GM12878 (cell line): ENCODE results near the gene ZNF148.

Experiments used
- CEBPB ChIP-seq, 2 experiments: fragments of 150-350 bp in 1 of 2; IDR thresholded peaks; 2 replicates each; pipeline ENCODE4 v1.6.1; 2012 to 2014; ENCODE audit warnings: low read depth in 2 of 2, low read length in 2 of 2, borderline replicate concordance in 1 of 2, inconsistent platforms in 1 of 2
- EP300 ChIP-seq, 2 experiments: fragments of 150-350 bp in 1 of 2; IDR thresholded peaks; 2 replicates each; pipeline ENCODE4 v1.6.1; 2011 to 2012; ENCODE audit warnings: low read depth in 2 of 2, low read length in 2 of 2, borderline replicate concordance in 1 of 2, improper control_type of control experiment in 1 of 2, inconsistent platforms in 1 of 2; ENCODE audit not compliant: control insufficient read depth in 1 of 2
- KAT2A ChIP-seq: conservative IDR thresholded peaks from 2 replicates; pipeline ENCODE4 v1.6.1; 2011; ENCODE audit warnings: low read depth, low read length; ENCODE audit not compliant: control insufficient read depth
- POLR2A ChIP-seq: IDR thresholded peaks from 2 replicates; pipeline ENCODE4 v1.6.1; 2011; ENCODE audit warnings: low read depth, mild to moderate bottlenecking, low read length
- POU2F2 ChIP-seq: IDR thresholded peaks from 3 replicates; pipeline ENCODE4 v1.6.1; 2011; ENCODE audit warnings: low read depth, mild to moderate bottlenecking, low read length, borderline replicate concordance
- SRF ChIP-seq, 2 experiments: IDR thresholded peaks; 2 replicates each; pipeline ENCODE4 v1.6.1; 2011; ENCODE audit warnings: low read depth in 2 of 2, low read length in 2 of 2, mild to moderate bottlenecking in 1 of 2, moderate library complexity in 1 of 2
- TCF3 ChIP-seq: IDR thresholded peaks from 2 replicates; pipeline ENCODE4 v1.6.1; 2012; ENCODE audit warnings: low read depth, mild to moderate bottlenecking, low read length, borderline replicate concordance; ENCODE audit not compliant: insufficient read depth
- ZBED1 ChIP-seq: IDR thresholded peaks from 2 replicates; pipeline ENCODE4 v1.6.1; 2016; ENCODE audit warnings: borderline replicate concordance
- TF ChIP-seq, protein P1 (sequence below), 3 experiments: IDR thresholded peaks in 2 of 3; conservative IDR thresholded peaks in 1 of 3; 2 replicates each; pipeline ENCODE4 v1.5.1; 2011; ENCODE audit warnings: low read depth in 3 of 3, low read length in 3 of 3, mild to moderate bottlenecking in 3 of 3, control low read depth in 2 of 3, moderate library complexity in 2 of 3, inconsistent platforms in 1 of 3, mixed read lengths in 1 of 3; ENCODE audit not compliant: control insufficient read depth in 2 of 3, insufficient read depth in 1 of 3; ENCODE audit errors: extremely low read depth in 1 of 3
- TF ChIP-seq, protein P2 (sequence below): IDR thresholded peaks from 2 replicates; pipeline ENCODE4 v1.6.1; 2012; ENCODE audit warnings: low read depth, low read length, improper control_type of control experiment
- TF ChIP-seq, protein P3 (sequence below): fragments of 450-650 bp; conservative IDR thresholded peaks from 2 replicates; pipeline ENCODE4 v1.6.1; 2017; ENCODE audit warnings: mild to moderate bottlenecking, moderate library complexity
- TF ChIP-seq, protein P4 (sequence below): IDR thresholded peaks from 2 replicates; pipeline ENCODE4 v1.6.1; 2012; ENCODE audit warnings: low read depth, low read length, improper control_type of control experiment

DNA sequence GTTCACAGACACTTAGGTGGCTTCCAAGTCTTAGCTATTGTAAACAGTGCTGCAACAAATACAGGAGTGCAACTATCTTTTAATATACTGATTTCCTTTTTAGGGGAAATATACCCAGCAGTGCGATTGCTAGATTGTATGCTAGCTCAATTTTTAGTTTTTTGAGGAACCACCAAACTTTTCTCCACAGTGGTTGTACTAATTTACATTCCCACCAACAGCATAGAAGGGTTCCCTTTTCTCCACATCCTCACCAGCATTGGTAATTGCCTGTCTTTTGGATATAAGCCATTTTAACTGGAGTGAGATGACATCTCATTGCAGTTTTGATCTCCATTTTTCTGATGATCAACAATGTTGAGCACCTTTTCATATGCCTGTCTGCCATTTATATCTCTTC lies 58.9 kb downstream of the ZNF148 start:
- TF ChIP-seq ZBED1 = no peak
- TF ChIP-seq, protein P1, sequence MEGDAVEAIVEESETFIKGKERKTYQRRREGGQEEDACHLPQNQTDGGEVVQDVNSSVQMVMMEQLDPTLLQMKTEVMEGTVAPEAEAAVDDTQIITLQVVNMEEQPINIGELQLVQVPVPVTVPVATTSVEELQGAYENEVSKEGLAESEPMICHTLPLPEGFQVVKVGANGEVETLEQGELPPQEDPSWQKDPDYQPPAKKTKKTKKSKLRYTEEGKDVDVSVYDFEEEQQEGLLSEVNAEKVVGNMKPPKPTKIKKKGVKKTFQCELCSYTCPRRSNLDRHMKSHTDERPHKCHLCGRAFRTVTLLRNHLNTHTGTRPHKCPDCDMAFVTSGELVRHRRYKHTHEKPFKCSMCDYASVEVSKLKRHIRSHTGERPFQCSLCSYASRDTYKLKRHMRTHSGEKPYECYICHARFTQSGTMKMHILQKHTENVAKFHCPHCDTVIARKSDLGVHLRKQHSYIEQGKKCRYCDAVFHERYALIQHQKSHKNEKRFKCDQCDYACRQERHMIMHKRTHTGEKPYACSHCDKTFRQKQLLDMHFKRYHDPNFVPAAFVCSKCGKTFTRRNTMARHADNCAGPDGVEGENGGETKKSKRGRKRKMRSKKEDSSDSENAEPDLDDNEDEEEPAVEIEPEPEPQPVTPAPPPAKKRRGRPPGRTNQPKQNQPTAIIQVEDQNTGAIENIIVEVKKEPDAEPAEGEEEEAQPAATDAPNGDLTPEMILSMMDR (IDR thresholded peaks at IDR 0.05 in 2 of 3, conservative IDR thresholded peaks at IDR 0.05 in 1 of 3; ENCODE audit: control insufficient read depth in 2 of 3, extremely low read depth in 1 of 3, insufficient read depth in 1 of 3, low read depth in 3 of 3, low read length in 3 of 3) = no peak
- TF ChIP-seq, protein P2, sequence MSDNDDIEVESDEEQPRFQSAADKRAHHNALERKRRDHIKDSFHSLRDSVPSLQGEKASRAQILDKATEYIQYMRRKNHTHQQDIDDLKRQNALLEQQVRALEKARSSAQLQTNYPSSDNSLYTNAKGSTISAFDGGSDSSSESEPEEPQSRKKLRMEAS = no peak
- TF ChIP-seq, protein P3, sequence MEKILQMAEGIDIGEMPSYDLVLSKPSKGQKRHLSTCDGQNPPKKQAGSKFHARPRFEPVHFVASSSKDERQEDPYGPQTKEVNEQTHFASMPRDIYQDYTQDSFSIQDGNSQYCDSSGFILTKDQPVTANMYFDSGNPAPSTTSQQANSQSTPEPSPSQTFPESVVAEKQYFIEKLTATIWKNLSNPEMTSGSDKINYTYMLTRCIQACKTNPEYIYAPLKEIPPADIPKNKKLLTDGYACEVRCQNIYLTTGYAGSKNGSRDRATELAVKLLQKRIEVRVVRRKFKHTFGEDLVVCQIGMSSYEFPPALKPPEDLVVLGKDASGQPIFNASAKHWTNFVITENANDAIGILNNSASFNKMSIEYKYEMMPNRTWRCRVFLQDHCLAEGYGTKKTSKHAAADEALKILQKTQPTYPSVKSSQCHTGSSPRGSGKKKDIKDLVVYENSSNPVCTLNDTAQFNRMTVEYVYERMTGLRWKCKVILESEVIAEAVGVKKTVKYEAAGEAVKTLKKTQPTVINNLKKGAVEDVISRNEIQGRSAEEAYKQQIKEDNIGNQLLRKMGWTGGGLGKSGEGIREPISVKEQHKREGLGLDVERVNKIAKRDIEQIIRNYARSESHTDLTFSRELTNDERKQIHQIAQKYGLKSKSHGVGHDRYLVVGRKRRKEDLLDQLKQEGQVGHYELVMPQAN = no peak
- TF ChIP-seq, protein P4, sequence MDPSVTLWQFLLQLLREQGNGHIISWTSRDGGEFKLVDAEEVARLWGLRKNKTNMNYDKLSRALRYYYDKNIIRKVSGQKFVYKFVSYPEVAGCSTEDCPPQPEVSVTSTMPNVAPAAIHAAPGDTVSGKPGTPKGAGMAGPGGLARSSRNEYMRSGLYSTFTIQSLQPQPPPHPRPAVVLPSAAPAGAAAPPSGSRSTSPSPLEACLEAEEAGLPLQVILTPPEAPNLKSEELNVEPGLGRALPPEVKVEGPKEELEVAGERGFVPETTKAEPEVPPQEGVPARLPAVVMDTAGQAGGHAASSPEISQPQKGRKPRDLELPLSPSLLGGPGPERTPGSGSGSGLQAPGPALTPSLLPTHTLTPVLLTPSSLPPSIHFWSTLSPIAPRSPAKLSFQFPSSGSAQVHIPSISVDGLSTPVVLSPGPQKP = no peak
- TF ChIP-seq KAT2A = no peak
- no peak for TF ChIP-seq TCF3
- no peak for TF ChIP-seq EP300 (IDR thresholded peaks at IDR 0.05; ENCODE audit: borderline replicate concordance in 1 of 2, control insufficient read depth in 1 of 2, low read depth in 2 of 2, low read length in 2 of 2)
- TF ChIP-seq SRF (IDR thresholded peaks at IDR 0.05; ENCODE audit: low read depth in 2 of 2, low read length in 2 of 2) = no peak
- no peak for TF ChIP-seq CEBPB (IDR thresholded peaks at IDR 0.05; ENCODE audit: borderline replicate concordance in 1 of 2, low read depth in 2 of 2, low read length in 2 of 2)
- TF ChIP-seq POU2F2 = no peak
- no peak for TF ChIP-seq POLR2A
